OCI-LY1 (cell line): ENCODE data around the gene COLGALT1.

Experiments used
- EZH2 ChIP-seq: fragments of 200-600 bp; sonication (generic), shearing (Covaris generic); IDR thresholded peaks from 2 replicates; pipeline ENCODE4 v1.8.0; 2017; ENCODE audit warnings: borderline replicate concordance, mixed run types, mild to moderate bottlenecking, antibody characterized with exemption, low read length, moderate library complexity, mixed read lengths
- TF ChIP-seq, protein P1 (sequence below): fragments of 200-600 bp; sonication (generic), shearing (Covaris generic); IDR thresholded peaks from 2 replicates; pipeline ENCODE4 v1.5.1; 2017; ENCODE audit warnings: mild to moderate bottlenecking, antibody characterized with exemption, low read length, moderate library complexity, mixed read lengths

DNA sequence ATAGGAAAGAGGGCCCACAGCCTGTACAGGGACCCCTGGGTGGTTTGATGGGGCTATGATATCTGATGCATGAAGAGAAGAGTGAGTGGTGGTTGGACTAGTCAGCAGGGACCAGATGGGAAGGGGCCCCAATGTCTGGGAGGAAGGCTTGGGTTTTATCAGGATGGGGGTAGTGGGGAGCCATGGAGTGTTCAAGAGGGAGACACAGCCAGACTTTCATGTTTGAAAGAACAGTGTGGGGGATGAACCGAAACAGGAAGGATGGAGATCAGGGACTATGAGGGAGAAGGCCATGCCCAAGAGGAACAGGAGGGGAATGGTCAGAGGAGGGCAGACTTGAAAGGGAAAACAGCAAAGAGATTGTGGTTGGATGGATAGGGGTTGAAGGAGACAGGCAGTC lies 69.6 kb downstream of the COLGALT1 start:
- TF ChIP-seq, protein P1, sequence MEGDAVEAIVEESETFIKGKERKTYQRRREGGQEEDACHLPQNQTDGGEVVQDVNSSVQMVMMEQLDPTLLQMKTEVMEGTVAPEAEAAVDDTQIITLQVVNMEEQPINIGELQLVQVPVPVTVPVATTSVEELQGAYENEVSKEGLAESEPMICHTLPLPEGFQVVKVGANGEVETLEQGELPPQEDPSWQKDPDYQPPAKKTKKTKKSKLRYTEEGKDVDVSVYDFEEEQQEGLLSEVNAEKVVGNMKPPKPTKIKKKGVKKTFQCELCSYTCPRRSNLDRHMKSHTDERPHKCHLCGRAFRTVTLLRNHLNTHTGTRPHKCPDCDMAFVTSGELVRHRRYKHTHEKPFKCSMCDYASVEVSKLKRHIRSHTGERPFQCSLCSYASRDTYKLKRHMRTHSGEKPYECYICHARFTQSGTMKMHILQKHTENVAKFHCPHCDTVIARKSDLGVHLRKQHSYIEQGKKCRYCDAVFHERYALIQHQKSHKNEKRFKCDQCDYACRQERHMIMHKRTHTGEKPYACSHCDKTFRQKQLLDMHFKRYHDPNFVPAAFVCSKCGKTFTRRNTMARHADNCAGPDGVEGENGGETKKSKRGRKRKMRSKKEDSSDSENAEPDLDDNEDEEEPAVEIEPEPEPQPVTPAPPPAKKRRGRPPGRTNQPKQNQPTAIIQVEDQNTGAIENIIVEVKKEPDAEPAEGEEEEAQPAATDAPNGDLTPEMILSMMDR = no peak
- TF ChIP-seq EZH2 = no peak
